ENCODE measurements around the gene APBB3.

Gene APBB3

DNA sequence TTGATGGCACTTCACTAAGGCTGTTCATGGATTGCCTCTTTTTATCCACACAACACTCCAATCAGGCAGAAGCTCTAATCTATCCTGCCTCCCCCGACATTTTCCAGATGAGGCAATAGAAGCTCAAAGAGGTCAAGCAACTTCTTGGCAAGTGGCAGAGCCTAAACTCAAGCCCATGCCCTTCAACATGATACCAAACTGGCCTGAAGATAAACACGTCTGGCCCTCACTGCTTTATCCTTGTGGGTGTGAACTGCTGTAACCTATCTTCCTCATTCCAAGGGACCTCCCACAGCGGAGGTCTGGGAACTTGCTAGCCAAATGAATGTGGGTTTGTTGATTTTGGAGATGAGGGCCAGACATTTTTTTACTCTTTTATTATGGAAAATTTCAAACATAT lies 9.8 kb upstream of the APBB3 start:
- DNase-seq = peak; percentile 75

DNA sequence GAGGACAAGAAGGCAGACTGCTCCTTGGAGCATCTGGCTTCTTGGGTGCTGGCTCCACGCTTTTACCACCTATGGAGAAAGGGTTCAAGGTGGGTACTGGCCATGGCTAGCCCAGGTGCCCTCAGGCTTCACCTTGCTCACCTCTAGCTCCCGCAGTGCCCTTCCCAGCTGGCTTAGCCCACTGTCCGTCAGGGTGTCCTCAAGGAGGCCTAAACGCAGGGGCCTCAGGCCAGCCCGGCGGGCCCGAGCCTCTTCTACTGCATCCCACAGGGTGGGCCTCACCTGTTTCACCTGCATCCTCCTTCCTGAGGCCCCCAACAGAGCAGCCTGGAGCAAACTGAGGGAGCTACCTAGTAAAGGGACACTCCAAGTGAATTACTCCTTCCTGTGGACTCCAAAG lies 9.3 kb upstream of the APBB3 start:
- DNase-seq = no peak

DNA sequence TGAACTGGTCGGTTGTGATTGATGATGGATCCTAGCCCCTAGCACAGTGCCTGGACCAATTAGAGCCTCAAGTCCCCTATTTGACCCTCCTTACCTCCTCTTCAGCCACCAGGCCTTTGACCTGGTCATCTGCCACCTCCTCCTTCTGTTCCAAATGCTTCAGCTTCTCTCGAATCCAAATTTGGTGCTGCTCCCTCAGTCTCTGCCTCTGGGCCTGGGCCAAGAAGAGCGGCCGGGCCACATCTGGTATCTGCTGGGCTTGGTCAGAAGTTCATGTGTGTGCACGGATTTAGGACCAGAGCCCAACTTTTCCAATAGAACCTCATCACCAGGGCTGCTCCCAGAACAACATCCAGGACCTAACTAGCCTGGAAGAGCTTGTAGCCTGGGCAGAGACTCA lies 6.7 kb upstream of the APBB3 start:
- no peak for DNase-seq

DNA sequence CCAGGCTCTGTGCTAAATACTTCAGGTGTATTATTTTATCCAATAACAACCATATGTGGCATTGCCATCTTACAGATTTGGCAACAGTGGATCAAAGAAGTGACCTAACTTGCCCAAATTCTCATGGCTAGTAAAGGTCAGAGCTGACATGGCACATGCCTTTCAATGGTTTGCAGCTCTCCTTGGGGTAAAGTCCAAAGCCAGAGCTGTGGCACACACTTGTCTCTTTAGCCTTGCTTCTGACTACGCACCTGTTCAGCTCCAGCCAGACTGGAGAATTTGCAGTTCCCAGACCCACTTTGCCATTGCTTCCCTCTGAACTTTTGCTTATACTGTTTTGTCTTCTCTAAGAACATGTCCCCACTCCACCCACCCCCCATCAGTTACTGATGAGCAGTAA lies 6.1 kb upstream of the APBB3 start:
- no peak for DNase-seq

DNA sequence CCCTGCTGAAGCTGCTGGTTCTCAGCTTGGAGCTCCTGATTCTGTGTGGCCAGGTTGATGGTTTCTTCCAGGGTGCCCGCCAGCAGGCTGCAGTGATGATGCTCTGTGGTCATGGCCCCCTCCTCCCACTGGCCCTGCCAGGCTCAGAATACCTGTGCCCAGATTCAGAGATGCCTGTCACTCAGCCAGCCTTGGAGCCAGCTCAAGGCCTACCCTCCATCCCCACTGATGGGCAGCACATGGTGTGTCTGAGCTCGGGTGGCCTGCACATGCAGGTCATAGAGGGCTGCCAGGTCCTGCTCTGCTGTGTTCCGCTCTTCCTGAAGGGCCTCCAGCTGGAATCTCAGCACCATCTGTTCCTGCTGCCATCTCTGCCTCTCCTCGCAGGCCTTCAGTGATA lies 5.7 kb upstream of the APBB3 start:
- DNase-seq = no peak

DNA sequence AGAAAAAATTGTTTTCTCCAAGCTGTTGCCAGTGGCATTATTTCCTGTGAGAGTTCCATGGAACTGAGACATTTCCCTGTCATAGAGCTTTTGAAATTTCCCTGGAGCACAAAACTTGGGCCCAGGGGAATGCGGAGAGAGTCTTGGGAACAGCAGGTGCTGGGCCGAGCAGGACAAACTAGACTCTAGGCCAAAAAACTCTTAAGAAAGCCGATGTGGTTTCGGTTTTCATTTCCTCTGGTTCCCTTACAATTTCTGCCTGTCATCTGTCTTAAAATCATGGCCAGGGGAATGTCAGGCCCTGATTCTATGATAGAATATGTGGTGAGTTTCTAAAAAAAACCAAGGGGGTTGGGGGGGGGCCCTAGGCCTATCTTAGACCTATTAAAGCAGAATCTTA lies 4.8 kb upstream of the APBB3 start:
- no peak for DNase-seq

DNA sequence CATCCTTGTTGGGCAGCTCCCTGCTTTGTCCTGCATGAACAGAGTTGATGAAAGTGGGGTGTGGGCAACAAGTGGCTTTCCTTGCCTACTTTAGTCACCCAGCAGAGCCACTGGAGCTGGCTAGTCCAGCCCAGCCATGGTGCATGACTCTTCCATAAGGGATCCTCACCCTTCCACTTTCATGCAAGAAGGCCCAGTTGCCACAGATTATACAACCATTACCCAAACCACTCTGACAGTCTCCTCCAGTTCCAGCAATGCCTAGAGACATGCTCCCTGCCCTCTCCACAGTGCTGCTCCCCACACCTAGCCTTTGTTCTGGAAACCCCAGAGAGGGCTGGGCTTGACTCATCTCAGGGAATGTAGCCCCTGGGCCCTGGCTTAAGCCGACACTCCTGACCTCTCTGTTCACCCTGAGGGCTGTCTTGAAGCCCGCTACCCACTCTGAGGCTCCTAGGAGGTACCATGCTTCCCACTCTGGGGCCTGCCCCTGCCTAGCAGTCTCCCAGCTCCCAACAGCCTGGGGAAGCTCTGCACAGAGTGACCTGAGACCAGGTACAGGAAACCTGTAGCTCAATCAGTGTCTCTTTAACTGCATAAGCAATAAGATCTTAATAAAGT lies 4.2 kb upstream of the APBB3 start:
- DNase-seq = no peak

DNA sequence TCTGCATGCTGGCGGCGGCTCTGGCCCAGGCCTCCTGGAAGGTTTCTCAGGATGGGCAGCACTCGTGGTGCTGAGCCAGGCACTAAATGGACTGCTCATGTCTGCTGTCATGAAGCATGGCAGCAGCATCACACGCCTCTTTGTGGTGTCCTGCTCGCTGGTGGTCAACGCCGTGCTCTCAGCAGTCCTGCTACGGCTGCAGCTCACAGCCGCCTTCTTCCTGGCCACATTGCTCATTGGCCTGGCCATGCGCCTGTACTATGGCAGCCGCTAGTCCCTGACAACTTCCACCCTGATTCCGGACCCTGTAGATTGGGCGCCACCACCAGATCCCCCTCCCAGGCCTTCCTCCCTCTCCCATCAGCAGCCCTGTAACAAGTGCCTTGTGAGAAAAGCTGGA lies 3.5 kb upstream of the APBB3 start:
- DNase-seq = no peak

DNA sequence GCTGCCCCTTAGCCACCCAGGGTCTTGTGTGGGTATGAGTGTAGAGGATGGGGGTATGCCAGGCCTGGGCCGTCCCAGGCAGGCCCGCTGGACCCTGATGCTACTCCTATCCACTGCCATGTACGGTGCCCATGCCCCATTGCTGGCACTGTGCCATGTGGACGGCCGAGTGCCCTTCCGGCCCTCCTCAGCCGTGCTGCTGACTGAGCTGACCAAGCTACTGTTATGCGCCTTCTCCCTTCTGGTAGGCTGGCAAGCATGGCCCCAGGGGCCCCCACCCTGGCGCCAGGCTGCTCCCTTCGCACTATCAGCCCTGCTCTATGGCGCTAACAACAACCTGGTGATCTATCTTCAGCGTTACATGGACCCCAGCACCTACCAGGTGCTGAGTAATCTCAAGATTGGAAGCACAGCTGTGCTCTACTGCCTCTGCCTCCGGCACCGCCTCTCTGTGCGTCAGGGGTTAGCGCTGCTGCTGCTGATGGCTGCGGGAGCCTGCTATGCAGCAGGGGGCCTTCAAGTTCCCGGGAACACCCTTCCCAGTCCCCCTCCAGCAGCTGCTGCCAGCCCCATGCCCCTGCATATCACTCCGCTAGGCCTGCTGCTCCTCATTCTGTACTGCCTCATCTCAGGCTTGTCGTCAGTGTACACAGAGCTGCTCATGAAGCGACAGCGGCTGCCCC lies 2.9 kb upstream of the APBB3 start:
- no peak for DNase-seq

DNA sequence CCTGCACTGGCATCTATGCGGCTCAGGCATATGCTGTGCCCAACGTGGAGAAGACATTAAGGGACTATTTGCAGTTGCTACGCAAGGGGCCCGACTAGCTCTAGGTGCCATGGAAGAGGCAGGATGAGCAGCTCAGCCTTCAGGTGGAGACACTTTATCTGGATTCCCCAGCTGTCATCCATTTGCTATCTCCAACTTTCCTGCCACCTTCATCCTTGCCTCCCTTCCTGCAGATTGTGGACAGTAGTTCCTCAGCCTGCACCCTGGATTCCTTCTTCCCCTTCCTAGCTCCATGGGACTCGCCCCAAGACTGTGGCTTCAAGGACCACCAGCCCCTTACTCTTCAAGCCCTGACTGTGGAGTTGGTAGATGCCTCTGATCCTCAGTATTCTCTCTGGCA lies 2.3 kb upstream of the APBB3 start:
- no peak for DNase-seq

DNA sequence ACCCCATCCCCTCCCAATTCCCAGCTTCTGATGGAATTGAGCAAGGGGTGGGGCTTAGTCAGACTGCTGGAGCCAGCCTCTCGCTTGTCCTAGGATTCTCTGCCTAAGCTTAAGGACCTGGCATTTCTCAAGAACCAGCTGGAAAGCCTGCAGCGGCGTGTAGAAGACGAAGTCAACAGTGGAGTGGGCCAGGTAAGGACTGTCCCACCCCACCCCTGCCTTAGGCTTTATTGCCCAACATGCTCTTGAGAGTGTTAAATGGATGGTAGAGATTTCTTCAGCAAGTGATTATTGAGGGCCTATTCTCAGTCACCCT lies 1.3 kb upstream of the APBB3 start:
- no peak for DNase-seq

DNA sequence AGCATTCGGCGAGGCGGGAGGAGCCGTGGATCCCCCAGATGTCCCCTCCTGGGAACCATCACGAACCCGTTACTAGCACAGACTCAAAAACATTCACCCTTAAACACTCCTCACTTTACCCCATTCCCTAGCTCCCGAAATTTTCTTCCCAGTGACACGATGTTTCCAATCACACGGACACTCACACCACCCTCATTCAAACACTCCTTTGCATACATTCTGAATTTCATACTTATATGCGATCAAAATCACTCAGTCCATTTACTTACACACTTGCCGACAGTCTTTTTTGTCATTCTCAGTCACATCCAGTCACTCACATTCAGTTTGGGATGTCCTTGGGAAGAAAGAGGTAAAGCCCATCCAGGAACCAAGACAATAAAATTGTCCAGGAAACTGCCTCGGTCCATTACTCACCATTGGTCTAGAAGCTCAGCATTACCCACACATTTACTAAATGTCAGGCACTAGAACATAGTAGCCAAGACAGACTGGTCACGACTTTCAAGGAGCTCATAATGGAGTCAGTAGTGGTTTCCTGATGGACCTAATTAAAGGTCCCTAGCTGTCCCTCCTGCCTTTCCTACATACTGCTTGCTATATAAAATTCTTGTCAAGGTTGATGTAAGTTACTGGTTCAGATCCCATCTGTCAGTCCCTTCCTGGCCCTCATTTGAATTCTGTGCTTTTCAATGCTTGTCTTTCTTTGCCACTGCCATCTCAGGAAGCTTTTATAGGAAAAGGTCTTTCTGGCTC lies 804 bp upstream of the APBB3 start:
- no peak for DNase-seq

DNA sequence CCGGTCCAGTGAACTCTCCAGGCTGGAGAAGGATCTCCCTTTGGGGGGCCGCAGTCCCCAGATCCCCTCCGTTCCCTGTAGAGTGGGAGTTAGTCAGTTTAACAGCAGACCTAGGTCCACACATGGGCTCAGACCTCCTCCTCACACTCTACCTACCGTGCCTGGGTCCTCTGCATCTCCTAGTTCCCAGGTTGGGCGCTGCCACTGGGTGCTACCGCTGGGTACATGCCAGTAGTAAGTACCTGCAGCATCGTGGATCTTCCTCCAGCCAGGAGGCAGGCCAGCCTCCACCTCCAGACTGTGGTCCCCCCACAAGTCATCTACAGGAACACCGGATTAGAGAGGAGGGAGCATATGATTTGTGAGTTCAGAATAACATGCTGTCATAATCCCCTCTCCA lies 802 bp downstream of the APBB3 start:
- no peak for DNase-seq

DNA sequence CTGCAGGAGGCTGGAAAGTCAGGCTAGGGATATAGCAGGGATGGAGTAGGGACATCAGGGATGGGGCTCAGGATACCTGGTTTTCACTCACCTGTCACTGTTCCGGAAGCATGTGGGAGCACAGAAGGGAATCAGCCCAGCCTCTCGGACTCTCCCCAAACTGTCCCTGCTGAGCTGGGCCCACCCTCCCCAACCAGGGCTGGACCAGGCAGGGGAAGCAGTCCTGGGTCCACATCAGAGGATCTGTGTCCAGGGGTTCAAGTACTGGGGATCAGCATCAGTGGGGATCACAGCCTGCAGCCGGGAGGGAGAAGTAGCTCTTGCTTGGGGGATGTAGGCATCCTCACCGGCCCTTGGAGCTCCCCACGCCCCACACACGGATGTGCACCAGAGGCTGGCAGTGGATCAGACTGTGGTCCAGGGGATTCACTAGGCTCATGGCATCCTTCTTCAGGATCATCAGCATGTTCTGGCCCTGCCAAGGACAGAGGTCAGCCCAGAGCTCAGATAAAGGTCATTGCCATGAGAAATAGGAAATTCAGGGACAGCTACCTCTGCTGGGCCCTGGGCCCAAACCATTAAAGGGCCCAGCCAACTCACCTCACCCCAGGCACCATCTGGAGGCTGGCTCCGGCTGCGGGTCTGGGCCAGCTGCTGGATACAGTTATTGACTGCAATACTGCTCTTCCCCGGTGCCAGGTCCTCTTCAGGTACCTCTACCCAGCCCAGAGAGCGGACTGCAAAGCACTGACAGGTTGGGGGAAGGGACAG lies 2.5 kb downstream of the APBB3 start:
- no peak for DNase-seq

DNA sequence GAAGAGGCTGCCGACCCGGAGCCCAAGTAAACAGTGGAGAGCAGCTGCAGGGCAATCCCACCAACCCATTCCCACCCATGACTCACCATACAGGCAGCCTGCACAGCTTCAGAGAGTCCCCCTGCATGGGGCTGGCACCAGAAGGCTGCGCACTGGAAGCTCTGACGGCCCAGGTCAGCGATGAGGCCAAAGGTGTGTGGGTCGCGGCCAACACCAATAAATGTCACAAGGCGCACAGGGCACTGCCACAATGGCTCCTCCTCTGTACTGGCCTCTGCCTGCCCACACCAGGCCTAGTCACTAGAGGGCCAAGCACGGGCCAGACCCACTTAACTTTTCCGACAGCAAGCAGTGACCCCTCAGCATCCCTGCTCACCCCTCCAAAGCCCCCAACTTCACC lies 4.2 kb downstream of the APBB3 start:
- DNase-seq = no peak

DNA sequence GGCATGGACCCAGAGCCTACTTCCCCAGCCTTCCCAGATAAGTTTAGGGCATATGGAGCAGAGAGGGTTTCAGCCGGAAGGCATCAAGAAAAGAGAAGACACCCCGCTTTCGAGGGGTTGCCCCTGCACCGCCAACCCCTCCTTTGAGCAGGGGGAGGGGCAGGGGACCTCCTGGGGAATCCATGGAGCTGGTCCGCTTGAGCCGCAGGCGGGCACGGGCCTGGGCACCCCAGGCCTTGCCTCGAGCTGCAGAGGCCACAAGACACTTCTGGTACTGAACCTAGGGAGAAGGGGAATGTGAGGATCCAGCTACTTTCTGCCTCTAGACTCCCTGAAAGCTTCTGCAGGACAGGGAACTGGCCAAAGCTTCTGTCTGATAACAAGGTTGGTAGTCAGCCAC lies 5.9 kb downstream of the APBB3 start:
- no peak for DNase-seq

DNA sequence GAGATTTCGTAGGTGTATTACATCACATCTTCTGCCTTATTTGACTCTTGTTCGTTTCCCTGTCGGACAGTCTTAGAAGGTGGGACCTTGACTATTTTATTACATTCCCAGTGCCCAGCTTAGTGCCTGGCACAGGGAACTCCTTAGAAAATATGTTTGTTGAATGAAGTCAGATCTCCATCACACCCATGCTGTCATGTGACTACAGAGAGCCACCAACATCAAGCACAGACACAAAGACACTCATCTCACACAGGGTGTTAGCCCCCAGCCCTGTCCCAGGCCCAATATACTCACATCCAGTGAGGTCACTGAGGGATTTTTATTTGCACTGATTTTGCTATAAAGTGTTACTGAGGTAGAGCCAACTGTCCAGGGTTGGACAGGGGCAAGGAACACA lies 6.4 kb downstream of the APBB3 start:
- DNase-seq = no peak

DNA sequence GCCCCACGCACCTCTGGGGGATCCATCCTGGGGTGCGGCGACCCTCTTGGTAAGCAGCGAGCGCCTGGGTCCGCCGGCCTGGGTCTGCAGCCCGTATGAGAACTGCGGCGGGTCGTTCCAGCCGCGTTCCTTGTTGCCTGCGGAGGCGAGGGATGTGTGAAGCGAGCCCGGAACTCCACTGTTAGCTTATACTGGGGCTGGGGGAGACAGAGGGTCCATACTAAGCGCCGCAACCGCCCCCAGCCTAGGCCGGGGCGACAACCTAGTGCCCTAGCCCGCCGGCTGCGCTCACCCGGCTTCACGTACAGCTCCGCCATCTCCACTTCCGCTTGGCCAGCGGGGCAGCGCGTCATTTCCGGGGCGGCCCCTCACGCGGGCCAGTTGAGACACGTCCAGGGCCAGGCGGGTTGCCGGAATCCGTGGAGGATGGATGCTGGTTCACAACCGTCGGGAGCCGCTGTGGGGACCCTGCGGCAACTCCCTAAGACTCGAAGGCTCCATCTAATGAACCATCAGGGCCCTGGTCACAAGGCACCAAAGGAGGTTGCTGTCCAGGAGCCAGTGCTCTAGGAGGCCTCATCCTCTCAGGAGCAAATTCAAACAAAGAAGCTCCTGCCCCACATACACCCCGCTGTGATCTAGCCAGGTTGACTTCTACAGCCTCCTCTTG lies 7.1 kb downstream of the APBB3 start, which contains the start of gene SRA1:
Gene SRA1 (minus strand): TSS at position 338 of the 670 bp plus-strand sequence. CDS start 21 bp downstream, at position 317.
- peak; percentile 90 for DNase-seq

DNA sequence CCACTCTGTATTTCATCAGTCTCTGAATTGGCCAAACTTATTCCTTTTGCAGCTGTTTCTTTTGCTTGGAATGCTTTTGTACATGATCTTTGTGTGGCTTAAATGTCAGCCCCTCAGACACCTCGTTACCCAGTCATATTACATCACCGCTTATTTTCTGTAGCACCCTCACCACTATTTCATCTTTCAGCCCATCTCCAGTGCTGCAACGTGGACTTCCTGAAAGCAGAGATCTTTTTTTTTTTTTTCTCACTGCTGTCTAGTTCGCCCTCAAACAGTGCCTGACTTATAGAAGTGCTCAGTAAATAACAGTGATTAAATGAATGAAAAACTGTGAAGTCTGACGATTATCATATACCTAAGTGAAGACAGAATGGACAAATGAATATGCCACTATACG lies 8.0 kb downstream of the APBB3 start:
- no peak for DNase-seq

DNA sequence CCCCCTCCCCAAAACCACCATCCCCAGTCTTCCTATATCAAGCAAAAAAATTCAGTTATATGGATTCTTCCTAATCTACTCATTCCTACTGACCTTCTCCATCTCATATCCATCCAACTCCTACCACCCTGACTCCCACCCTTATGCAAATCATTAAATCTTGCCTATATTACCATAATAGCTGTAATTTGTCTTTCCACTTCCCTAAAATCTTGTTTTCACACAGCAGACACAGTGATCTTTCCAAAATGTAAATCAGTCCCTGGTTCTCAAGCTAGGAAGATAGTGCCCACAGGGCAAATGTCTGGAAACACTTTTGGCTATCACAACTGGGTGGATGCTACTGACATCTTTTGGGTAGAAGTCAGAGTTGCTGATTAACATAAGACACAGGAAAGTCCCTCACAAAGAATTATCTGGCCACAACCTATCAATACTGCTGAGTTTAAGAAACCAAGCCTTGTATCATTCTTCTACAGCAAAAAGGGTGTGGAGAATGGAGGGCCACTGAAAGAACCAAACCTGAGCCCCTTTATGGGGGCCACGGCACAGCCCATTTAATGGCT lies 8.6 kb downstream of the APBB3 start:
- DNase-seq = no peak

DNA sequence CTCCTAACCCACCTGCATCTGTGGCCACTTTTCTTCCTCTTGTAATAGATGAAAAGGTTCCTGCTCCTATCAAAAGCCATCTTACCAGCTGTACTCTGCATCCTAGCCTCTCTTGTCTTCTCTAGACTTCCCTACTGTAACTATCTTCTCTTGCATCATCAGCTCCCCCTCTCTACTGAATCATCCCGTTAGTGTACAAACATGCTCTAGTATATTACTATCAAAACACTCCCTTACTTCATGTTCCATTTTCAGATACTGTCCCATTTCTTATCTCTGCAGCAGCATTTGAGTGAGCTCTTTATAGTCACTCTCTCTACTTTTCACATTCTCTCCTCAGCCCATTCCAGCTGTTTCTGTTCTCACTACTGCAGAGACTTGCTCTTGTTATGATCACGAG lies 9.9 kb downstream of the APBB3 start:
- peak; percentile 43 for DNase-seq

DNA sequence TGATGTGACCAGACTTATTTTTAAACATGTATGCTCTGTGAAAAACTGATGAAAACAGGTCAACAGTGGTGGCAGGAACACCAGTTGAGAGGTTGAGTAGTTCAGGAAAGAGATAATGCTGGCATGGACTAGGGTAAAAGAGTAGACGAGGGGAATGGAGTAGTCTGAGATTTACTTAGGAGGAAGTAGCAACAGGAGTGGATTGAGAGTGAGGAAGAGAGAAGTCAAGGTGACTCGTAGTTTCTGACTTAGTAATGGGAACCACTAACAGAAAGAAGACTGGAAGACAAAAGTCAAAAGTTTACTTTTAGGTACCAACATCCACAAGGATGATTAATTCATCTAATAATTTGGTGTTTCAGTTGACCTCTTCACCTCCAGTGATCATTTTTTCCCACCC lies 10.7 kb downstream of the APBB3 start:
- DNase-seq = no peak

DNA sequence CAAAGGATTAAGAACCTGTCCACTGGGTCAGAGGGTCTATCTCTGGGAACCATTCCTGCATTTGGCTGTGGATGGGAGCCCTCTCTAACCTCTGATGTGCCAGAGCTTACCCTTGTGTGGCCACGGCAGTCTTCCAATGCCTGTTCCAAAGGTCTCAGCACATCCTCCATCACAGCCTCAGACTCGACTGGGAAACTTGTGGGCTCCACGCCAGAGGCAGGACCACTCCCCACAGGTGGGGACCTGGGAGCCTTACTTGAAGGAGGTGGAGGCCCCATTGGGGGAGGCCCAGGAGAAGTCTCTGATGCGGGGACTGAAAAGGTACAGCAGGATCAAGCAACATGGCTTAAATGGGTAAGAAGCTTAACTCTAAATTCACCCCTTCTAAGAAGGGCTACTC lies 12.5 kb downstream of the APBB3 start:
- DNase-seq = no peak
